HG02678 (cell line): ENCODE data around the gene ATAD5.
"Not testable (repeated sequence)": the region's sequence is repeated elsewhere in the genome, so short reads cannot be mapped to it uniquely, and the experiment has no call there.

Experiments
- ATAC-seq: cut with Tn5 transposase; IDR thresholded peaks from one replicate; pipeline ENCODE4 v1.9.1; 2021; ENCODE audit warnings: mild to moderate bottlenecking, moderate library complexity; ENCODE audit not compliant: unreplicated experiment

ATAD5 gene, protein sequence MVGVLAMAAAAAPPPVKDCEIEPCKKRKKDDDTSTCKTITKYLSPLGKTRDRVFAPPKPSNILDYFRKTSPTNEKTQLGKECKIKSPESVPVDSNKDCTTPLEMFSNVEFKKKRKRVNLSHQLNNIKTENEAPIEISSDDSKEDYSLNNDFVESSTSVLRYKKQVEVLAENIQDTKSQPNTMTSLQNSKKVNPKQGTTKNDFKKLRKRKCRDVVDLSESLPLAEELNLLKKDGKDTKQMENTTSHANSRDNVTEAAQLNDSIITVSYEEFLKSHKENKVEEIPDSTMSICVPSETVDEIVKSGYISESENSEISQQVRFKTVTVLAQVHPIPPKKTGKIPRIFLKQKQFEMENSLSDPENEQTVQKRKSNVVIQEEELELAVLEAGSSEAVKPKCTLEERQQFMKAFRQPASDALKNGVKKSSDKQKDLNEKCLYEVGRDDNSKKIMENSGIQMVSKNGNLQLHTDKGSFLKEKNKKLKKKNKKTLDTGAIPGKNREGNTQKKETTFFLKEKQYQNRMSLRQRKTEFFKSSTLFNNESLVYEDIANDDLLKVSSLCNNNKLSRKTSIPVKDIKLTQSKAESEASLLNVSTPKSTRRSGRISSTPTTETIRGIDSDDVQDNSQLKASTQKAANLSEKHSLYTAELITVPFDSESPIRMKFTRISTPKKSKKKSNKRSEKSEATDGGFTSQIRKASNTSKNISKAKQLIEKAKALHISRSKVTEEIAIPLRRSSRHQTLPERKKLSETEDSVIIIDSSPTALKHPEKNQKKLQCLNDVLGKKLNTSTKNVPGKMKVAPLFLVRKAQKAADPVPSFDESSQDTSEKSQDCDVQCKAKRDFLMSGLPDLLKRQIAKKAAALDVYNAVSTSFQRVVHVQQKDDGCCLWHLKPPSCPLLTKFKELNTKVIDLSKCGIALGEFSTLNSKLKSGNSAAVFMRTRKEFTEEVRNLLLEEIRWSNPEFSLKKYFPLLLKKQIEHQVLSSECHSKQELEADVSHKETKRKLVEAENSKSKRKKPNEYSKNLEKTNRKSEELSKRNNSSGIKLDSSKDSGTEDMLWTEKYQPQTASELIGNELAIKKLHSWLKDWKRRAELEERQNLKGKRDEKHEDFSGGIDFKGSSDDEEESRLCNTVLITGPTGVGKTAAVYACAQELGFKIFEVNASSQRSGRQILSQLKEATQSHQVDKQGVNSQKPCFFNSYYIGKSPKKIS (N-terminal part only)

DNA sequence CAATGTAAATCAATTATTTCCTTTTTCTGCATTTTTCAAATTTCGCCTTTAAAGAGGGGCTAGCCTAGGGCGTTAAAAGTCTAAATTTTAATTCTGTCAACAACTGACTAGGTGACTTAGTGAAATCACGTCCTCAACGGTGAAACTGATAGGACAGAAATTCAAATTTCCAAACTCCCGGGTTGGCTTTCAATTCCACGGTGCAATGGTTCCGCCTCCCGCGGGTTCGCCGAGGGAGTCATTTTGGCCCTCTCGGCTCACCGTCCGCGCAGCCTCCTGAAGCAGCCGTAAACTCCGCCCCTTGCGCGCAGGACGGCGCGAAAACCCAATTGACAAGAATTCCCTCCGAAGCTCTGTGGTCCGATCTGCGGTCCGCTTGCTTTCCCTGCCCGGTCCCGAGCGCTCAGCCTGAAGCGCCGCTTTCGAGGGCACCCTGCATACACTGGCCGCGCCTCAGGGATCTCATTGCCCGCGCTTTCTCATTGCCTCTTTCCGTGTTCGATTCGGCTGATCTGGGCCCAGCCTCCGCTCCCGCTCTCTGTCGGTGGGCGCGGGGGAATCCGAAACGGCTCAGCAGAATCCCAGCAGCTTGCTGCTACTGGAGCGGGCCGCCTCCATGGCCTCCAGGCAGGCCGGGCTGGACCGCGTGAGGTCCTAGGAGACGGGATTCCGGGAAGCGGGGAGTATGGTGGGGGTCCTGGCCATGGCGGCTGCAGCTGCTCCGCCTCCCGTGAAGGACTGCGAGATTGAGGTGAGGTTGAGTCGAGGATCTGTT lies at the start of gene ATAD5:
TSS of gene ATAD5 (plus strand) at position 304 of the 775 bp plus-strand sequence. CDS start at position 686, 382 bp downstream.
- peak; percentile 85 for ATAC-seq

DNA sequence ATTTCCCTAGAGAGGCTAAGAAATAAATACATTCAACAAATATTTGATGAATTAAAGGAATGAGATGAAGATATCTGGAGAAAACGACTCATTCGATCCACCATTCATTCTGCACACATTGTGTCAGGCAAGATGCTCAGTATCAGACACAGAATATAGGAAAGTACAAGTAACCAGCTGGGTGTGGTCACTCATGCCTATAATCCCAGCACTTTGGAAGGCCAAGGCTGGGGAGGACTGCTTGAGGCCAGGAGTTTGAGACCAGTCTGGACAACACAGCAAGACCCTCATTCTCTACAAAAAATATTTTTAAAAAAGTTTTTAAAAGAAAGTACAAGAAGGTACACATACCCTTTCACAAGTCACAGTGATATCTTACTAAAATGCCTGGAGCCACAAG lies 49.6 kb upstream of the ATAD5 start:
- ATAC-seq = no peak

DNA sequence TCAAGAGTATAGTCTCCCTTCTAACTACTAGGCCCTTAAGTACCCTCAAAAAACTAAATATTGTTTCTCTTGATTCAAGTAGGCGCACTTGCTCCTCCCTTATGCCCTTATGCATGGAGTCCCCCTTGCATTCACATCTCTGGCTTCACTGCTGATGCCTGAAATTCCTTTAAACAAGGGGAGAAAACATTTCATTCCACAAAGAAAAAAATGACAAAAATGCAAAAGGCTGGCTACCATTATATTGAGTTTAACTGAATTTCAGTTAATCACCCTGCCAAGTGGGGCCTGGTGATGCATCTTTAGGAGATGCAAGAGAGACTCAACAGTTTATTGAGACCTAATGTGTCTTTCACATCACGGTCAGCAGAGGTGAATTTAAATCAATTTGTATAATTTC lies 42.8 kb upstream of the ATAD5 start:
- ATAC-seq = no peak

DNA sequence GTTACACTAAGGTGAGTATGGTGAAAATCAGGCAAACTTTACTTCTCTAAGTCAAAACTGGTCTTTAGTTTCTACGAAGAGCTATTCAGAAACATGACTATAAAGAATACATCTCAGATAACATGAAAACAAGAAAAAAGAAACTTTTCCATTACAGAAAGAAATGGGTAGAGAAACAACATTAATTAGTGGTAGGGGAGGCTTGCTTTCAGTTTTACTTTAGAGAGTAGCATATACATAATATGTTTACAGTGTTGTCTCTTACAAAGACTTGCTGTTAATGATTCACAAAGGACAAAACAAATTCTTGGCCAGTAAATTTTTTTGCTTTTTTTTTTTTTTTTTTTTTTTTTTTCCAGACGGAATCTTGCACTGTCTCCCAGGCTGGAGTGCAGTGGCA lies 41.5 kb upstream of the ATAD5 start:
- ATAC-seq = no peak

DNA sequence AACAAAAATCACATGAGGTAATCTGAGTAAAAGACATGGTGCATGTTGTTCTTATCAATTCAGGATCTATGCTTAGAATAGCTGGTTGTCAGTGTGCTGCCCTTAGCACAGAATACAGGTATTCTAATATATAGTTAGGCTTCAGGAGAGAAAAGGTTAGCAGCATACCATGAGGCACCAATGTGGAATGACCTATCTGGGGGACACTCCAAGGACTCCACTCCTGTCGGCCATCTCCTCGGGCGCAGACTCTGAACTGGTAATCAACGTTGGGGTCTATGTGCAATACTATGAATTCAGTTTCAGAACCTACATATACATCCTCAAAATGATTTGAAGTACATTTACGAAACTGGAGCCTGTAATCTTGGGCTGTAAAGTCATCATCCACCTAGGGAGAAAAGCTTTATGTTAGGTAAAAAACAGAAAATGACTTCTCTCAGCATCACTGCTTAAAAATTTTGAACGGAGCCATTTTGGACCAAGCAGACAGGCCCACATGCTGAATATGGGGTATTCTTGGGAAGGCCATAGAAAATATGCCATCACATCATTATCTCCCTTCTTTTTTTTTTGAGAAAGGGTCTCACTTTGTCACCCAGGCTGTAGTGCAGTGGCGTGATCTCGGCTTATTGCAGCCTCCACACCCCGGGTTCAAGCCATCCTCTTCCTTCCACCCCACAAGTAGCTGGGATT lies 38.3 kb upstream of the ATAD5 start:
- ATAC-seq = no peak

DNA sequence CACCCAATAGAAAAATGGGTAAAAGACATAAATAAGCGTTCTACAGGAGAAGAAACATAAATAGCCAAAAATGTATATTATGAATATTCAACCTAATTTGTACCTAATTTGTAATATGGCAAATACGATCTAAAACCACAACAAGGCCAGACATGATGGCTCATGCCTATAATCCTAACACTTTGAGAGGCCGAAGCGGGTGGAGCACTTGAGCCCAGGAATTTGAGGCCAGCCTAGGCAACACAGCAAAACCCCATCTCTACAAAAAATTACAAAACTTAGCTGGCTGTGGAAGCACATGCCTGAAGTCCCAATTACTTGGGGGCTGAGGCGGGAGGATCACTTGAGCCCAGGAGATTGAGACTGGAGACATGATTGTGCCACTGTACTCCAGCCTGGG lies 37.4 kb upstream of the ATAD5 start:
- ATAC-seq = no peak

DNA sequence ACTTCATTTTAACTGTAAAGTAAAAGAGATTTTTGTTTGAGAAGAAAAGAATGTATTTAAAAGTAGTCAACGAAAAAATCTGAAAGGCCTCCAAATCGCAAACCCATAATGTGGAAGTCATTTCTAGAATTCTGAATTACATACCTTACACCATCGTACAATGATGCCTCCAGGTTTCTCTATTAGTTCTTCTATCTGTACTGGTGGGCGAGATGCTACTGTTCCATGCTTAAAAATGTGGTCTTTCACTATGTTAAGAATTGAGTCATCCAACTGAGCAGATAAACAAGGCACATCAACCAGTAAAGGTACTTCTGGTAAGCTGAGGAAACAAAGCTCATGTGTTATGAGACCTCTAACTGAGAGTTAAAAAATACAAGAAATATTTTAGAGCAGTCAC lies 35.8 kb upstream of the ATAD5 start:
- ATAC-seq = no peak

DNA sequence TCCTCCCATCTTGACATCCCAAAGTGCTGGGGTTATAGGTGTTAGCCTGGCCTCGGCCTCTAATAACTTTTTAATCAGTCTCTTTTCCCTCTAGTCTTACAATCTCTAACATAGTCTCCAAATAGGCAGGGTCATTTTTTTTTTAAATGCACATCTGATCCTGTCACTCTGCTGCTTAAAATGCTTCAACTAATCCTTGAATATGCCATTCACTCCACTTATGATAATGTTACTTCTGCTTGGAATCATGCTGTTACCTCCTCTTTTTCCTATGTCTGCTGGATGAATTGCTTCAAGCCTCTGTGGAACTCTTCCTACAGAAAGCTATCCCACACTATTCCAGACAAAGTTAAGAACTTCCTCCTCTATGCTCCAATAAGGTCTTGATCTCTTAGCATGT lies 30.1 kb upstream of the ATAD5 start:
- no peak for ATAC-seq

DNA sequence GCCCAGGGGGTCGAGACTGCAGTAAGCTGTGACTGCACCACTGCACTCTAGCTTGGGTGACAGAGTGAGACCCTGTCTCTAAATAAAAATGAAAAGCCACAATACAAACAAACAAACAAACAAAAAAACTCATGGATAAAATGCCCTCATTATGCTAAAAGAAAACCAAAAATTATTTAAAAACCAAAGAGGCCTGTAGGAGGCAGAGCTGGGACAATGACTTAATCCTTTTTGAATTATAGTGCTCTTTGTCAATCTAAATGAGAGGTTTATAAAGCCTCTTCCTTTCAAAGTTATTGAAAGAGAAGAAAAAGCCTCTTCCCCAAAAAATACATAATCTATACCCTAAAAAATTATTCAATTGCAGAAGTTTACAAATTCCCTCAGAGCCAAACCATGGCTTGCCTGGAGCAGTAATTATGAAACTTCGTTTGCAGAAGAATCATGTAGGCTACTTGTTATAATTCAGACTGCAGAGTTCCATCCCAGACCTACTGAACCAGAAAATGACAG lies 25.8 kb upstream of the ATAD5 start:
- ATAC-seq = no peak

DNA sequence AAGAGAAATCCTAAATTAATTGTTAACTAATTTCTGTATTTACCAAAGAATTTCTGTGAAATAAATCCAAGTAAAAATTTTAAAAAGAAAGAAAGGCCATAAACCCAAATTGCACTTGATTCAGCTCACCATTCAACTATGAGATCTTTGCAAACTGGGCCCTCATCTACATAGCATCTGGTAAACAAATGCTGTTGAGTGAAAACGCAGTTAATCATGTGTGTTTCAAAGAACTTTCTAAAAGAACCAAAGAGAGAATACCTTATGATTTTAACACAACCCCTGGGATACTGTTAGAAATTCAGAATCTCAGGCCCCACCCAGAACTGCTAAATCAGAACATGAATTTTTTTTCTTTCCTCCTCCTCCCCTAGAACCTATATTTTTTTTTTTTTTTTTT lies 23.9 kb upstream of the ATAD5 start:
- no peak for ATAC-seq

DNA sequence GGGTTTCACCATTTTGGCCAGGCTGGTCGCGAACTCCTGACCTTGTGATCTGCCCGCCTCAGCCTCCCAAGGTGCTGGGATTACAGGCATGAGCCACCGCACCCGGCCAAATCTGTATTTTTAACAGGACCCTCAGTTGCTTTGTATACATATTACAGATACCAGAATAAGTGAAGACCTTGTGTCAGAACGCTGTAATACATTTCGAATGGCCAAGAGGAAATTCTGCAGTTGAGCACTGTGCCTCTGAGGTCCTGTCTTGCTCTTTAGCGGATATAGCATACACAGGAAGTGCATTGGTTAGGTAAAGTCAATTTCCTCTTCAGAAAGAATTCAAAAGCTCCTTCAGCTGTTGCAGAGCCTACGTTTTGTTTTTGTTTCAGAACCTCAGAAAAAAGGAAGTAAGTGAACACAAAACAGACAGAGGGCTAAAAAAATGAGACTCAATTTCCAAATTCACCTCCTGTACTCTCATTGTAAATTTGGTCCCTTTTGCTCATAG lies 22.9 kb upstream of the ATAD5 start:
- peak; percentile 90 for ATAC-seq

DNA sequence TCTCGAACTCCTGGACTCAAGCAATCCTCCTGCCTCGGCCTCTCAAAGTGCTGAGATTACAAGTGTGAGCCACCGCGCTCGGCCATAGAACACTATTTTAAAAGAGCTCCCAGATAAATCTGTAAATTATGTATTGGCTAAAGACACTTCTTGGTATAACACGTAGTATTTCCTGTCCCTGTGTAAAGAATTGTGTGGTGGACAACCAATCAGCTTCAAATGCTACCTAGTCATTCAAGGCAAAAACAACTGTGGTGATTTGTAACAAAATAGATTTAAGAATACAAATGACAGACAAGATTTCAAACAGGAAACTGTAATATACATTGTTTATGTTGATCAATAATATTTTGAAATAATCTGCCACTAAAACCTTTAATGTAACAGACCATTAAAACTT lies 21.9 kb upstream of the ATAD5 start:
- no peak for ATAC-seq

DNA sequence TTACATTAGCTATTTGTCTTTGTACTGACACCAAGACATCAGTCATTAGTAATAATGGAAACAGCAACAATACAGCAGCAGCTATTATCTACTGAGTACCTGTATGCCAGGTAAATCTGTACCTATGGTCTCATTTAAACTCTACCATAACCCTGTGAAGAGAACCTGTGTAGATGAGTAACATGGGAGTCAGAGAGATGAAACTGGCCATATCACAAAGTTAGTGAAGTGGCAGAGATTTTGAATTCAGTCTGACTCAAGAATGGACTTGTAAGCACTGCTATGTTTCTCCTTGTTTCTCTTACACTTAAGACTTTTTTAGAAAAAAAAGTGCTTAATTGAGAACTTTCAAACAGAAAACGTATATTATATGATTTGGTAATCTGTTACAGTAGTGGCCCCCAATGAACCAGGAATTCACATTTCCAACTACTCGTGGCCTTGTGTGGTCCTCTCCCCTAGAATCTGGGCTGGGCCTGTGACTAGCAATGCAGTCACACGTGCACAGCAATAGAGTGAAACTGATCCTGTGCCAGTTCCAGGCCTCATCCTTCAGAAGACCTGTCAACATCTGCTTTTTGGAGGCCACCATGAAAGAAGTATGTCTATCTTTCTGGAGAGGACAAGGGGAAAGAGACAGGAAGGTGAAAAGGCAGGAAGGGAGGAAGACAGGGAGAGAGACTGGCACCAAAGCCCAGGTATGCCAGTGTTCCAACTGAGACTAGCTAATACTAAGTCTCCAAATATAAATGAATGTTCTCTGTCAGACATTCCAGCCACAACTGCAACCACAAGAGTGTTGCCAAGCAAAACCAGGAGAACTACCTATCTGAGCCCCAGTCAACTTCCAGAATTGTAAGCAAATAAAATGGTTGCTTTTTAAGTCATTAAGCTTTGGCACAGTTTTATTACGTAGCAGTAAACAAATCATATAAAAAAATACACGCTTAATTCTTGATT lies 19.3 kb upstream of the ATAD5 start:
- ATAC-seq = no peak

DNA sequence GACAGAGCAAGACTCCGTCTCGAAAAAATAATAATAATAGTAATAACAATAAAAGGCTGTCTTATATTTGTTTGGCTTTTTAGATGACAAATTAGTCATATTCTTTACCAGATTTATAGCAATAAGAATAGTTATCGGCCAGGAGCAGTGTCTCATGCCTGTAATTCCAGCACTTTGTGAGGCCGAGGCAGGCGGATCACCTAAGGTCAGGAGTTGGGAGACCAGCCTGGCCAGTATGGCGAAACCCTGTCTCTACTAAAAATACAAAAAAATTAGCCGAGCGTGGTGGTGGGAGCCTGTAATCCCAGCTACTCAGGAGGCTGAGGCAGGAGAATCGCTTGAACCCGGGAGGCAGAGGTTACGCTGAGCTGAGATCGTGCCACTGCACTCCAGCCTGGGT lies 17.5 kb upstream of the ATAD5 start:
- ATAC-seq = not testable (repeated sequence)

DNA sequence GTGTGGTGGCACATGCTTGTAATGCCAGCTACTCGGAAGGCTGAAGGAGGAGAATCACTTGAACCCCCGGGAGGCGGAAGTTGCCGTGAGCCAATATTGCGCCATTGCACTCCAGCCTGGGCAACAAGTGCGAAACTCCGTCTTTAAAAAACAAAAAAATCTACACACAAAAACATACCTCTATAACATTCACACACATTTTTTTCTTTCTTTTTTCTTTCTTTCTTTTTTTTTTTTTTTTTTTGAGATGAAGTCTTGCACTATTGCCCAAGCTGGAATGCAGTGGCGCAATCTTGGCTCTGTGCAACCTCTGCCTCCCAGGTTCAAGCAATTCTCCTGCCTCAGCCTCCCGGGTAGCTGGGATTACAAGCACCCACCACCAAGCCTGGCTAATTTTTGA lies 16.9 kb upstream of the ATAD5 start:
- ATAC-seq = not testable (repeated sequence)

DNA sequence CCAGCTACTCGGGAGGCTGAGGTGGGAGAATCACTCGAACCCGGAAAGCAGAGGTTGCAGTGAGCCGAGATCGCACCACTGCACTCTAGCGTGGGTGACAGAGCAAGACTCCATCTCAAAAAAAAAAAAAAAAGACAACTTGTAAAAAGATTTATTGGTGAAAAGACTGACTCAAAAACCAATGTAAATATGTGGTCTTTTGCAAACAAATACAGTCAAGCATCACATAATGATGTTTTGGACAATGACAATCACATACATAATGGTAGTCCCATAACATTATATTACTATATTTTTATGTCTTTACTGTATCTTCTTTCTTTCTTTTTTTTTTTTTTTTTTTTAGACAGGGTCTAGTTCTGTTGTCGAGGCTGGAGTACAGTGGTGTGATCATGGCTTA lies 15.6 kb upstream of the ATAD5 start:
- no peak for ATAC-seq

DNA sequence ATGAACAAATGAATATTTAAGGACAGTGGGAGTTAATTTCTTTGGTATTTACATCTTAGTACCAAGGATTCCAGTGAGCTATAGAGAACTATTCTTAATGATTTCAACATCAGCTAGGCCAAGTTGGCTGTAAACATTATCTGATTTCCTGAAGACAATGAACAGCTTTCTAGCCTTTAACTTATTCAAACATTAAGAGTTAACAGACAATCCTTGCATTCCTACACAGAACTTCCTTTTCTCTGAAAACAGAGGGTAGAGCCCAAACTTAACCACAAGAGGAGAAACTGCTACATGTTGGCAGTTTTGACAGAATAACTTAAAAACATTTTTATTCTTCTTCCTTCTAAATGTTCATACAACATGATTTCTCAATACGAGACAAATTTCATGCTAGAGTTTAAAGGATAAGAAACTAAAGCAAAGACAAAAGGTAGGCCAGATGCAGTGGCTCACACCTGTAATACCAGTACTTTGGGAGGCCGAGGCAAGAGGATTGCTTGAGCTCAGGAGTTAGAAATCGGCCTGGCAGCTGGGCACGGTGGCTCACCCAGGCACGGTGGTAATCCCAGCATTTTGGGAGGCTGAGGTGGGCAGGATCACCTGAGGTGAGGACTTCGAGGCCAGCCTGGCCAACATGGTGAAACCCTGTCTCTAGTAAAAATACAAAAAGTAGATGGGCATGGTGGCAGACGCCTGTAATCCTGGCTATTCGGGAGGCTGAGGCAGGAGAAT lies 11.6 kb upstream of the ATAD5 start:
- no peak for ATAC-seq
